HG03342 (cell line): ENCODE results near the gene PIM3.
"Not testable (repeated sequence)": the region's sequence is repeated elsewhere in the genome, so short reads cannot be mapped to it uniquely, and the experiment has no call there.

Source experiments
- ATAC-seq: cut with Tn5 transposase; IDR thresholded peaks from one replicate; pipeline ENCODE4 v1.9.1; 2021; ENCODE audit warnings: mild to moderate bottlenecking, moderate library complexity; ENCODE audit not compliant: unreplicated experiment

The PIM3 gene

DNA sequence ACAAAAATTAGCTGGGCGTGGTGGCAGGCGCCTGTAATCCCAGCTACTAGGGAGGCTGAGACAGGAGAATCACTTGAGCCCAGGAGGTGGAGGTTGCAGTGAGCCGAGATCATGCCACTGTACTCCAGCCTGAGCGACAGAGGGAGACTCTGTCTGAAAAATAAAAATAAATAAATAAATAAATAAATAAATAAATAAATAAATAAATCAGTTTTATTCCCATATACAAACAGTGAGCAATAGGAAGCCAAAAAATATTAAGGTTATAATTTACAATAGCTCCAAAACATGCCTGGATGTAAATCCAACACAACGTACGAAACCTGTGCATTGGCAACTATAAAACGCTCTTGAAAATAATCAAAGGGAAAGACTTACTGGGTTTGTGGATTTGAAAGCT, 21.2 kb downstream of the PIM3 start:
- not testable (repeated sequence) for ATAC-seq

DNA sequence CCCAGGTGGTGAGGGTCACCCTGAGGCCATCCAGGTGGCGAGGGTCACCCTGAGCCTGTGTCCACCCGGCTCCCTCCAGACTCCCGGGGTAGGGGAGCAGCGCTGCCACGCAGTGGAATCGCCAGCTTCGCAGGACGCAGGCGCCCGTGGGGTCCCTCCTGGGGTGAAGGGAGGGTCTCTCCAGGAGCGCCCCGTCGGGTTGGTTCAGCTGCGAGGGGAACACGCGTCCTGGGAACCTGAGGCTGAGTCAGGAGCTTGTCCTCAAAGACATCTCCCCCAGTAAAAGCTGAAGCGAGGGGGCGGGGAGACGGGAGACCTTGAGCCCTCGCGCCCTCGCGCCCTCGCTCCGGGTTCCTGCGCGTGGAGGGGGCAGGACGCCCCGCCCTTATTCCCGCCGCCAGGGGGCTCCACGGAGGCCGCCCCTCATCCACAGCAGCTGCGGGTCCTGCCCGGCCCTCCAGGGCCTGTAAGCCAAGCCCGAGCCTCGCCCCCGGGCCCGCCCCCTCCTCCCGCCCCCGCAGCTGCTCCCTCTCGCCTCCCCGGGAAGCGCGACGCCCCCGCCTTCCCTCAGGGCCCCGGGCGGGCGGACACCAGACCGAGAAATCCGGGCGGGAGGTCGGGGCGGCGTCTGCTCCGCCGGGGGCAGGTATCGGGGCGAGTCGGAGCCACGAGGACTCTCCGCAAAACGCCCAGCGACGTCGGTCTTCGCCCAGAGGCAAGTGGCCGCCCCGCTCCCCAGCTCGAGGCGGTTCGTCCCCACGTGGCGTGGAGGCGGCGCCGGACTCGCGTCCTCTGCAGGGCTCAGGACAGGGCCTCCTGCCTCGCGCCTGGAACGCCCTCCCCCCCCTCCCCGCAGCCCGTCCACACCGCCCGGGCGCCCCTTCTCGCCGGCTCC, 22.8 kb downstream of the PIM3 start:
- no peak for ATAC-seq

DNA sequence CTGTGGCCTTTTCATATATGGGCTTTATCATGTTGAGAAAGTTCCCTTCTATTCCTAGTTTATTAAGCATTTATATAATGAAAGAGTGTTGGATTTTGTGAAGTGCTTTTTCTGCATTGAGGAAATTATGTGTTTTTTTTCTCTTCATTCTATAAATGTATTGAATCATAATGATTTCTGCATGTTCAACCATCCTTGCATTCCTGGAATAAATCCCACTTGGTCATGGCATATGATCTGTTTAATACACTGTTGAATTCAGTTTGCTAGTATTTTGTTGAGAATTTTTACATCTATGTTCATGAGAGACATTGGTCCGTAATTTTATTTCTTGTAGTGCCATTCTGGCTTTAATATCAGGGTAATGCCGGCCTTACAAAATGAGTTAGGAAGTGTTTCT, 25.8 kb downstream of the PIM3 start:
- ATAC-seq, result no peak

DNA sequence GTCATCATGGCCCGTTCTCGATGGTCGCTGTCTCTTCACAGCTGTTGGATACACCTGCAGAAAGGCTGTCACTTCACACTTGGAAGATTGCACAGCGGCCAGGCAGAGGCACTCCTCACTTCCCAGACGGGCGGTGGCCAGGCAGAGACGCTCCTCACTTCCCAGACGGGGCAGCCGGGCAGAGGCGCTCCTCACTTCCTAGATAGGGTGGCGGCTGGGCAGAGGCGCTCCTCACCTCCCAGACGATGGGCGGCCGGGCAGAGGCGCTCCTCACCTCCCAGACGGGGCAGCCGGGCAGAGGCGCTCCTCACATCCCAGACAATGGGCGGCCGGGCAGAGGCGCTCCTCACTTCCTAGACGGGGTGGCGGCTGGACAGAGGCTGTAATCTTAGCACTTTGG, 29.3 kb downstream of the PIM3 start:
- not testable (repeated sequence) for ATAC-seq

DNA sequence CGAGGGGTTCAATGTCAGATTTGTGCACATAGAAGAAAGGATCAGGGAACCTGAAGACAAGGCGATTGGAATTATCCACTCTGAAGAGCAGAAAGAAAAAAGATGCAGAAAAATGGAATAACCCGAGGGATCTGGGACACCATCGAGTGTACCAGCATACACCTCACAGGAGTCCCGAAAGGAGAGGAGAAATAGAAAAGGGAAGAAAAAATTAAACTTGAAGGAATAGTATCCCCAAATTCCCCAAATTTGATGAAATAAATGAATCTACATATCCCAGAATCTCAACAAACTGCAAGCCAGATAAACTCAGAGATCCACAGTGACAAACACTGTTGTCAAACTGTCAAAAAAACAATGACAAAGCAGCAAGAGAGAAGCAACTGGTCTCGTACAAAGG, 30.6 kb downstream of the PIM3 start:
- no peak for ATAC-seq

DNA sequence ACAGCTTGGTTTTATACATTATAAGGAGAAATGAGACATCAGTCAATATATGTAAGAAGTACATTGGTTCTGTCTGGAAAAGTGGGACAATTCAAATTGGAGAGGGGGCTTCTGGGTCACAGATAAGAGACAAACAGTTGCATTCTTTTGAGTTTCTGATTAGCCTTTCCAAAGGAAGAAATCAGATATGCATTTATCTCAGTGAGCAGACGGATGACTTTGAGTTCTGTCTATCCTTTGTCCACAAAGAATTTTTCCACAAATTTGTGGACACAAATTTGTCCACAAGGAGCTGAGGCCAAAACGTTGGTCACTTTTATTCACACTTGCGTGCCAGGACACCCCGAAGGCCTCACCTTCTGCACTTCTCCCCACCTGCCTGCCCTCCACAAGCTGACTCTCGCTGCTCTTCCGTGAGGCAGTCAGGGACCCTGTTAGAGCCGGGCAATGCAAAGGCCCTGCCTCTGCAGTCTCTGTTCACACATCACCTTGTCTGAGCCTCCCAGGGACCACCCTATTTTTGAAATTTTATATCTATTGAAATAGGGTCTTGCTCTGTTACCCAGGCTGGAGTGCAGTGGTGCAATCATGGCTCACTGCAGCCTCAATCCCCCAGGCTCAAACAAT, 31.4 kb downstream of the PIM3 start:
- ATAC-seq, result no peak

DNA sequence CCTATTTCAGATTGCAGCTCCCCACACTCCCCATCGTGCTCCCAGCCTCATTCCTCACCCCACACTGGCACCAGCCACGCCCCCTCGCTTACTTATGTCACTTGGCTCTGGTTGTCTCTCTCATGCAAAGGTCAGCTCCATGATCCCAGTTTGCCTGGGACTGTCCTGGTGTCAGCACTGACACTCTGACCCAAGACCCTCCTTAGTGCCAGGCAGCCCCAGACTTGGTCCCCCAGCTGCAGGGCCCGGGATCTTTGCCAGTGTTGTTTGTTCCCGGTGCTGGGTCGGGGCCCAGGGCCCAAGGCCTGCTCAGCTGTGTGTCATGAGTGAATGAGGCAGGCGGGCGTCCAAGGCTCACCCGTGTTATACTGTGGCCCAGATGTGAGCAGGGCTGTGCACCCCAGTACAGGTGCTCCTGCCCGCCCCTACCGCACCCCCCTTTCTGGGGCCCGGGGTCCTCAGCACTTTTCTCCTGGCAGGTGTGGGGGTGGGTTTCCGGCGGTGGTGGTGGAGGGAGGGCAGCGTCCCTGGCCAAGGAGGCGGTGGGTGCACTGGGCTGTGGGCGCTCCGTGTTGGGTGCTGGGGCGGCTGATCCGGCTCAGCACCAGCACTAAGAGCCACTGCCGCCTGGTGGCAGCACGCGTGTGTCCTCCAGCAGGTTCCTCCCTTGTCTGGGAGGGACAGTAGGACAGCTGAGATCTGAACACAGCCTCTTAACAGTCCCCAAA, 32.5 kb downstream of the PIM3 start:
- no peak for ATAC-seq

DNA sequence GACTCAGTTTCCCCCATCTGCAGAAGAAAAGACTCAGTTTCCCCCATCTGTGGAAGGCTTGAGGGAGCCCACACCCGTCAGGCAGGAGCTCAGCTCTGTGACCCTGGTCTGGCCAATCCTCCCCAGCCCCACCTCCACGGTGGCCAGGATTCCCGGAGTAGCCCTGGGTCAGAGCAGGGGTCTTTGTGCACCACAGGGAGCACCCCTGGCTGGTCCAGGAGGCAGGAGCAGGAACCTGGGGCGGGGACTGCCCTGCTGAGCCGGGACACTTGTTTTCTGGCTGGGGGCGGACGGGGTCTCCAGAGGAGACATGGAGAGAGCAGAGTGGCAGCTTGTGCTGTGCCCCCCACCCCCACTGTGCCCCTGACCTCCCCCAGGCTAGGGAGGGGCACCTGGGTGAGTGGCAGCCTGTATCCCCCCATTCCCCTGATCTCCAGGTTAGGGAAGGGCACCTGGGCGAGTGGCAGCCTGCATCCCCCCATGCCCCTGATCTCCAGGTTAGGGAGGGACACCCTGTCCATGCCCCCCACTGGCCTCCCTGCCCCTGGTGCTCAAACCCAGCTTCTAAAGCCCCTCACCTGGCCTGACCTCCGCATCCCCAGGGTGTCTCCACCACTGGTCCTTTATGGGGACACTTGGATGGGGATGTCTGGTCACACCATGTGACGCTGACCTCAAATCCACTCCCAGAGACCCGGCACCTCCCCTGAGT, 33.2 kb downstream of the PIM3 start:
- ATAC-seq, result no peak

DNA sequence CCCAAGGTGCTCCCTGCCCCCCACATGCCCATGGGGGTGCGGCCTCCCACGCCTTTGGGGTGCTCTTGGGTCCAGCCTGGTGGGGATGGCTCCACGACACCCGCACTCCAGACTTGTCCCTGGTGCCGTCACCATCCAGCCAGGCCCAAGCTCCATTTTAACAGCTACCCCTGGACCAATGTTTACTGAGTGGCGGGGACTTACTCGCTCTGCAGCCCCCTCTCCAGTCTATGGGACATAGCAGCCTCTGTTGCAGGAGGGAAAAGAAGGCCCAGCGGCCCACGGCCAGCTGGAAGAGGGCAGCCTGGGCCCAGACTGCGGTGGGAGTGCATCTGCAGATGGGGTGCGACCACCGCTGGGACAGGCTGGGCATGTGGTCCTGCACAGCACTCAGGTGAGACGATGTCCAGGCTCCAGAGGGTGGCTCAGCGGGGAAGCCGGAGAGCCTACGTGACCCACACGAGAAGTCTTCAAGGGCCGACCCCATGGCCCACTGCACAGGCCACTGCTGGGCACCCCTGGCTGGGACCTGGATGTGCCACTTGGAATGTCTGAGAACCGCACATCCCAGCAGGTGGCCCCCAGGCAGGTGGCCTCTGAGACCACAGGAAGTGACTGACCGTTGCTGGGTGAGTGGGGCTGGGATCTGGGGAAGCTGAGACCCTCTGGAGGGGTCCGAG, 33.9 kb downstream of the PIM3 start:
- no peak for ATAC-seq

DNA sequence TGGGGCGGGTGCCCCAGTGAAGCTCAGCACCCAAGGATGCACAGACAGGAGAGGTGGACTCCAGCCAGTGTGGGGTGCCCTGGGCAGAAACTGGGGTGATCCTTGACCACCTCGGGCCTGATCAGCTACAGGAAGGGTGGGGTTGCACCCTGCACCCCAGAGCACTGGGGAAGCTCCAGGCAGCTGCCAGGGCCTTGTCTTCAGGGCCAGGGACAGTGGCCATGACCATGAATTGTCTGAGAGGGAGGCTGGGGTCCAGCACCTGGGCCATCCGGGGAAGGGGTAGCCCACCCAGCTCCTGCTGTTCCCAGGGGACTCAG, 34.4 kb downstream of the PIM3 start:
- ATAC-seq, result no peak

DNA sequence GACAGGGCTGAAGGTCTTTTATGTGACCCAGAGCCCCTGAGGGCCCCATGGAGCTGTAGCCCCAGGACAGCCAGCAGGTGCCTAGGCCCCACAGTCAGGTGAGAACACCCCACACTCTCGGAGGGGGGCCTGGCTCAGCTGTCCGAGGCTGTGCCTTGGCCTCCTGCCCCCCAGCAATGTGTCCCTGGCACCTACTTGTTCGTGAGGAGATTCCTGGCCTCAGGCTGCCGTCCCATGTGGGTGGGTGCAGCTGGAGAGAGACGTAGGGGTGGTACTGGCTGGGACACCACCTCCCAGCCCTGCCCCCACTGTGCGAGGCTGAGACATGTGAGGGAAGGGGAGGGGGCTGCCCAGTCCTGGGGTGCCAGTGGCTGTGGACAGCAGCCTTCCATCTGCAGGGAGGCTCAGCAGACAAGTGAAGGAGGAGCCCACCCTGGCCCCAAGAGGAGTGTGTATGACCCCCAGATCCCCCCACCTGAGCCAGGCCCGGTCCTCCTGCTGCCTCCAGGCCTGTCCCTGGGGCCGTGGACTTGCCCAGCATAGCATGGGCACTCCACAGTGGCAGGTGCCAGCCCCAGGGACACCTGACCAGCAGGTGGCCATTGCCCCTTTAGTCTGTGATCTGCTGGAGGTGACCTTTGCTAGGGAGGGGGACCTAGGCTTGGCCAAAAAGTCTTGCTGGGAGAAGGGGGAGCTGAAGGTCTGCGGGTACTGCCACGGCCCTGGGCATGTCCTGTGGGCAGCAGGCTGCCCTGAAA, 35.0 kb downstream of the PIM3 start:
- ATAC-seq, result no peak

DNA sequence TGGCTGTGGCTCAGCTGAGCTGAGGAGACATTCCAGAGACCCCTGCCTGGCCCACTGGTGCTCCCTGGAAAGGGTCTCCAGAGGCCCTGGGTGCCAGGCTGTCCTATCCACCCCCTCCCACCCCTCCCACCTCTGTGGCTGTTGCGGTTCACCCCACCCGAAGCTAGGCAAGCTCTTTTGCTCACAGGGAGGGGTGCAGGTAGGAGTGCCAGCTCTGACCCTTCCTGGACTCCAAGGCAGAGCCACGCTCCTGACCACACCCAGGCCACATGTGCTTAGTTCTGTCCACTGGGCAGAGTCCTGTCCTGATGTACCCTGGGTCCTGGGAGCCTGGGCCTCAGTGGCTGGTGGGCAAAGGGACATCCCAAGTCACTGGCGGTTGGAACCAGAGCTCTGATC, 35.5 kb downstream of the PIM3 start:
- ATAC-seq, result no peak

DNA sequence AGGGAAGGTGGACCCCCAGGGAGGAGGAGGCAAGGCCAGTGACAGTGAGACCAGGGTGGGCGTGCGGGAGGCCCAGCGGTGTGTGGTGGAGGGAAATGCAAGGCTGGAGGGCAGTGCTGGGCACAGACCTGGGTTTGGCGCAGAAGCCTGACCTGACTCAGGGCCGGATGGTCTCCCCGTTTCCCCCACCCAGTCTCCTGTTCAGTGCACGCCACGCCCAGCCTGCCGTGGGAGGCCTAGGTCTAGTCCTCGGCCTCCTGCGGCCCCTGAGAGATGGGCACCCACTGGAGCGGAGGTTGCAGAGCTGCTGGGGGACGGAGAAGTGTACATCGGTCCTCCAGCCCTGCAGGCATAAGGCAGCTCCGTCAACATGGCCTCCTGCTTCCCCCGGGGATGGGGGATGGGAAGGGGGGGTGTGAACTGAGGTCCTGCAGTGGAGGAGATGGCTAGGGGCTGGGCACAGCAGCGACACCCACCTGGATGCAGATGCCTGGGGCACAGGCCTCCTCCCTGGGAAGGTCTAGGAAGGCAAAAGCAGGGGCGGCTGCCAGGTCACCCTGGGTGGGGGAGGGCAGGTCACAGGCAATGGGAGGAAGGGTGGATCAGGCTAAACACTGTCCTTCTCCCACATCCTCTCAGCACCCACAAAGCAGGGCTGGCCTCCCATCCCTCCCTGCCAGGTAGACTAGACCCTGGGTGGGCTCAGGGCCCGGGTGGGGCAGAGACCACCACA, 36.1 kb downstream of the PIM3 start:
- no peak for ATAC-seq

DNA sequence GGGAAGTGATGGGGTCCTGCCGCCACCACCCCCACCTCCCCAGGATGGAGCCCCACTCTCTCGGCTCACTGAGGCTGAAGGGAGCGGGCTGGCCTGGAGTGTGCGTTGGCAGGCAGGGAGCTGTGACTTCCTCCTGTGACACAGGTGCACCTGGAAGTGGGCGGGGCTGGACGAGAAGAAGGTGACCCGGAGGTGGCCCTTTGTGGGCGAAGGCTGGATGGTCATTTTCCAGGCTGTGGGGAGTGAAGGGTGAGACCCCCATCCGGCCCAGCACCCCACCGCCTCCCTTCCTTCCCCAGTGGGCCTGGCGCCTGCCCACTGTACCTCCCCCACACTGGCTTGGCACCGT, 36.7 kb downstream of the PIM3 start:
- ATAC-seq, result no peak

DNA sequence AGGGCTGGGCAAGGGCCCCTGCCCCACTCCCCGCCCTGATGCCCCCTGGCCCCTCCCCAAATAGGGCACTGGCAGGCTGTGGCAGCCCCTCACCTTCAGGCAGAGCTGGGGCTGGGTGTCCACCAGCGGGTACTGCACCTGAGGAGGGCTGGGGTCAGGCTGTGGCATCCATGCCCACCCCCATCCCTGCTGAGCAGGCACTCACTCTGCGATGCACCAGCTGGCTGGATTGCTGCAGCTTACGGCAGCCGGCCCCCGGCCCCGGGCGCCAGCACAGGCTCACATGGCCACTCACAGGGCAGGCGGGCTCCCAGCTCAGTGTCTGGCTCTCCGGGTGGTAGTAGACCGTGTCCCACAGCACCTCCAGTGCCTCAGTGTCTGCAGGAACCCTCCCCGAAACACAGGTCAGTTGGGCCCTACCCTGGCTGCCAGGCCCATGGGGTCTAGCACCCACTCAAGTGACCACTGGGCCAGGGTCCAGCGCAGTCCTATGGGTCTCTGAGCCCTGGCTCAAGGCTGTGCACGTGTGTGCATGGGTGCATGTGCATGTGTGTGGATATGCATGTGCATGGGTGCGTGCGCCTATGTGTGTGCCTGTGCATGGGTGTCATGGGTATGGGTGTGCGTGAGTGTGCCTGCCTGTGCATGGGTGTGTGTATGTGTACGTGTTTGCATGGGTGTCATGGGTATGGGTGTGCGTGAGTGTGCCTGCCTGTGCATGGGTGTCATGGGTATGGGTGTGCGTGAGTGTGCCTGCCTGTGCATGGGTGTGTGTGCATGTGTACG, 37.6 kb downstream of the PIM3 start:
- no peak for ATAC-seq

DNA sequence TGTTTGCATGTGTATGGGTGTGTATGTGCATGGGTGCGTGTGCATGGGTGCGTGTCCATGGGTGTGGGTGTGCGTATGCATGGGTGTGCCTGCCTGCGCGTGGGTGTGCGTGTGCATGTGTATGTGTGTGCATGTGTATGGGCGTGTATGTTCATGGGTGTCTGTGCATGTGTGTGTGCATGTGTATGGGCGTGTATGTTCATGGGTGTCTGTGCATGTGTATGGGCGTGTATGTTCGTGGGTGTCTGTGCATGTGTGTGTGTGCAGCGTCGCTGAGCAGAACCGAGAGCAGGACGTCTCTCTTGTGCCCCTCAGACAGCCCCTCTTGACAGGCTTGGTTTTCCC, 38.1 kb downstream of the PIM3 start:
- no peak for ATAC-seq

DNA sequence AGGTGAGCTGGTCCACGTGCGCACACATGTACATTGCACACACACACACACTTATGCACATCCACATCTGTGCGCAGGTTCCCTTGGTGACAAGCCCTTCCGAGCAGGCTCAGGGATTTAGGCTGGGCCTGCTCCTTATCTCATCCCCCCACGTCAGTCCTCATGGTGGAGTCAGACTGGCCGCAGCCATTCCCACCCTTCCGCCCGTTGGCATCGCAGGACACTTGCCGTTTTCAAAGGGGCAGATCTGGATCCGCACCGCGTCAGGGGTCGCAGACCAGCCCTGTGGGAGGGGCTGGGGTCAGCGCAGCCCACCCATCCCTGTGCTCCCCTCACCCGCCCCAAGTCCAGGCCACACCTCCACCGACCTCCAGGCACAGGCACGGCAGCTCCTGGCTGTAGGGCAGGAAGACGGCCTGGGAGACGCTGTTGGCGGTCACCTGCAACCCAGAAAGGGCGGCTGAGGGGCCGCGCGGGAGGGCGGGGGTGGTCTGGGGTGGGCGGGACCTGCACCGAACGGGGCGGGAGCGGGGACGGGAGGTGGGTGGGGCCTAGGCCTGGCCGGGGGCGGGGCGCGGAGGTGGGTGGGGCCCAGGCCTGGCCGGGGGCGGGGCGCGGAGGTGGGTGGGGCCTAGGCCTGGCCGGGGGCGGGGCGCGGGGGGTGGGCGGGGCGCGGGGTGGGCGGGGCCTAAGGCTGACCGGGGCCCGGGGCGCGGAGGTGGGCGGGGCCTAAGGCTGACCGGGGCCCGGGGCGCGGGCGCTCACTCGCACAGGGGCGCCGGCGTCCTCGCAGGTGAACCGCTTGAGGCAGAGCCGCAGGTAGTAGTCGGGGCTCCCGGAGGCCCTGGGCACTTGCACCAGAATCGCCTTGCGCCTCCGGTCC, 38.7 kb downstream of the PIM3 start:
- no peak for ATAC-seq
